H9 (cell line): ENCODE data around the gene CALN1. TPM values are rescaled to one million over a fixed set of nuclear protein-coding genes. Genes with fewer than 3 reads are reported as not detected.

Experiments used
- DNase-seq: peaks from one replicate; pipeline ENCODE4 v3.0.0-alpha.2; 2017
- H2AFZ ChIP-seq: one replicate; pipeline ENCODE4 v1.6.1; 2013; ENCODE audit warnings: mild to moderate bottlenecking, low read length, control low read depth, moderate library complexity
- H2AK5ac ChIP-seq: 2 replicates; pipeline ENCODE4 v1.6.1; 2013; ENCODE audit warnings: low read length, control low read depth, mixed read lengths; ENCODE audit not compliant: insufficient read length
- H2BK120ac ChIP-seq: one replicate; pipeline ENCODE4 v1.6.1; 2013; ENCODE audit warnings: low read depth, mild to moderate bottlenecking, low read length, control low read depth, inconsistent platforms; ENCODE audit not compliant: poor library complexity, severe bottlenecking
- H2BK12ac ChIP-seq: 2 replicates; pipeline ENCODE4 v1.6.1; 2013; ENCODE audit warnings: low read length, control low read depth, mixed read lengths, low read depth; ENCODE audit not compliant: insufficient read length
- H2BK15ac ChIP-seq: 2 replicates; pipeline ENCODE4 v1.6.1; 2013; ENCODE audit warnings: low read depth, low read length, control low read depth
- H2BK20ac ChIP-seq: one replicate; pipeline ENCODE4 v1.6.1; 2013; ENCODE audit warnings: low read depth, mild to moderate bottlenecking, low read length, control low read depth, inconsistent platforms; ENCODE audit not compliant: poor library complexity, severe bottlenecking
- H2BK5ac ChIP-seq: 2 replicates; pipeline ENCODE4 v1.6.1; 2013; ENCODE audit warnings: low read length, control low read depth, mixed read lengths; ENCODE audit not compliant: insufficient read length
- H3K14ac ChIP-seq: 2 replicates; pipeline ENCODE4 v1.6.1; 2013; ENCODE audit warnings: low read length, control low read depth; ENCODE audit not compliant: insufficient read depth
- H3K18ac ChIP-seq: 2 replicates; pipeline ENCODE4 v1.6.1; 2013; ENCODE audit warnings: low read depth, mild to moderate bottlenecking, mixed read lengths, low read length, control low read depth; ENCODE audit not compliant: insufficient read length
- H3K23ac ChIP-seq: 2 replicates; pipeline ENCODE4 v1.6.1; 2013; ENCODE audit warnings: low read length, control low read depth, mixed read lengths, low read depth; ENCODE audit not compliant: insufficient read length
- H3K23me2 ChIP-seq: 2 replicates; pipeline ENCODE4 v1.6.1; 2013; ENCODE audit warnings: low read depth, mild to moderate bottlenecking, mixed read lengths, low read length, control low read depth; ENCODE audit not compliant: insufficient read length, poor library complexity, severe bottlenecking
- H3K27ac ChIP-seq: 2 replicates; pipeline ENCODE4 v1.5.1; 2013; ENCODE audit warnings: low read length, control low read depth, mixed read lengths, low read depth; ENCODE audit not compliant: insufficient read length
- H3K27me3 ChIP-seq: 2 replicates; pipeline ENCODE4 v1.6.1; 2013; ENCODE audit warnings: low read length, control low read depth, inconsistent platforms; ENCODE audit not compliant: insufficient read depth
- H3K4ac ChIP-seq: 2 replicates; pipeline ENCODE4 v1.6.1; 2013; ENCODE audit warnings: low read depth, mild to moderate bottlenecking, control low read depth, inconsistent platforms, low read length, moderate library complexity
- H3K4me1 ChIP-seq: 2 replicates; pipeline ENCODE4 v1.6.1; 2013; ENCODE audit warnings: low read length, control low read depth, inconsistent platforms; ENCODE audit not compliant: insufficient read depth
- H3K4me2 ChIP-seq: 2 replicates; pipeline ENCODE4 v1.6.1; 2013; ENCODE audit warnings: low read length, control low read depth, mixed read lengths; ENCODE audit not compliant: insufficient read length, insufficient read depth
- H3K56ac ChIP-seq: 2 replicates; pipeline ENCODE4 v1.6.1; 2013; ENCODE audit warnings: low read depth, mild to moderate bottlenecking, mixed read lengths, low read length, control low read depth; ENCODE audit not compliant: insufficient read length
- H3K79me1 ChIP-seq: 2 replicates; pipeline ENCODE4 v1.6.1; 2013; ENCODE audit warnings: low read depth, mild to moderate bottlenecking, moderate library complexity, low read length, control low read depth, inconsistent platforms; ENCODE audit not compliant: insufficient read depth, poor library complexity, severe bottlenecking
- H3K79me2 ChIP-seq: 2 replicates; pipeline ENCODE4 v1.6.1; 2013; ENCODE audit warnings: low read length, control low read depth, inconsistent platforms; ENCODE audit not compliant: insufficient read depth
- H3K9ac ChIP-seq: 2 replicates; pipeline ENCODE4 v1.6.1; 2013; ENCODE audit warnings: low read length, control low read depth, mixed read lengths; ENCODE audit not compliant: insufficient read length; ENCODE audit errors: extremely low read depth
- H3K9me3 ChIP-seq: one replicate; pipeline ENCODE4 v1.6.1; 2013; ENCODE audit warnings: low read depth, low read length, inconsistent platforms; ENCODE audit not compliant: control insufficient read depth
- H3T11ph ChIP-seq: one replicate; pipeline ENCODE4 v1.6.1; 2013; ENCODE audit warnings: mild to moderate bottlenecking, low read length, control low read depth, inconsistent platforms
- H4K20me1 ChIP-seq: one replicate; pipeline ENCODE4 v1.6.1; 2013; ENCODE audit not compliant: control insufficient read depth, insufficient read length, insufficient read depth
- H4K5ac ChIP-seq: 2 replicates; pipeline ENCODE4 v1.6.1; 2013; ENCODE audit warnings: low read depth, mild to moderate bottlenecking, mixed read lengths, low read length, control low read depth; ENCODE audit not compliant: insufficient read length
- H4K8ac ChIP-seq: replicated peaks from 2 replicates; pipeline ENCODE4 v1.6.1; 2013; ENCODE audit warnings: low read length, control low read depth, mixed read lengths, low read depth; ENCODE audit not compliant: insufficient read length
- H4K91ac ChIP-seq: 2 replicates; pipeline ENCODE4 v1.6.1; 2013; ENCODE audit warnings: low read depth, mild to moderate bottlenecking, moderate library complexity, mixed read lengths, low read length, control low read depth; ENCODE audit not compliant: insufficient read length
- H3K27ac Mint-ChIP-seq, 3 experiments: 2 replicates in 2 of 3; 3 replicates in 1 of 3; pipeline ENCODE4 v1.8.0; 2020 to 2021; ENCODE audit warnings: mixed read lengths in 3 of 3, mild to moderate bottlenecking in 1 of 3, moderate library complexity in 1 of 3
- H3K27me3 Mint-ChIP-seq: 2 replicates; pipeline ENCODE4 v1.8.0; 2021; ENCODE audit warnings: low read depth, mild to moderate bottlenecking, moderate library complexity, mixed read lengths
- H3K36me3 Mint-ChIP-seq, 3 experiments: 2 replicates in 2 of 3; 3 replicates in 1 of 3; pipeline ENCODE4 v1.8.0; 2020 to 2021; ENCODE audit warnings: low read depth in 3 of 3, mixed read lengths in 3 of 3; ENCODE audit not compliant: insufficient read depth in 1 of 3
- H3K4me1 Mint-ChIP-seq, 2 experiments: 2 replicates each; pipeline ENCODE4 v1.8.0; 2020; ENCODE audit warnings: mixed read lengths in 2 of 2
- H3K4me3 Mint-ChIP-seq, 2 experiments: 2 replicates in 1 of 2; 3 replicates in 1 of 2; pipeline ENCODE4 v1.8.0; 2020 to 2021; ENCODE audit warnings: mild to moderate bottlenecking in 2 of 2, mixed read lengths in 2 of 2, moderate library complexity in 1 of 2
- H3K9me3 Mint-ChIP-seq, 2 experiments: 2 replicates in 1 of 2; 3 replicates in 1 of 2; pipeline ENCODE4 v1.8.0; 2020; ENCODE audit warnings: mild to moderate bottlenecking in 2 of 2, mixed read lengths in 2 of 2, moderate library complexity in 1 of 2
- WGBS: extraction: QIAGEN DNeasy Blood & Tissue Kit; methylation state at CpG from one replicate; pipeline ENCODE4 v1.1.7; 2013; ENCODE audit warnings: missing lambda C conversion rate, low lambda C conversion rate, mixed read lengths; ENCODE audit not compliant: insufficient read length; ENCODE audit errors: extremely low coverage; 5-methylcytosine and 5-hydroxymethylcytosine counted together
- total RNA-seq: library from RNA; stranded (reverse); gene quantifications from 2 replicates; pipeline ENCODE4 v1.2.1, GENCODE V29; 2021
- TF ChIP-seq, protein P1 (sequence below): fragments of 200-600 bp; sonication (generic); conservative IDR thresholded peaks from 3 replicates; pipeline ENCODE4 v1.8.0; 2021; ENCODE audit warnings: antibody characterized with exemption, mild to moderate bottlenecking

CALN1 gene
- total RNA-seq, 1 experiment from 2014 or later: 2.8 TPM

DNA sequence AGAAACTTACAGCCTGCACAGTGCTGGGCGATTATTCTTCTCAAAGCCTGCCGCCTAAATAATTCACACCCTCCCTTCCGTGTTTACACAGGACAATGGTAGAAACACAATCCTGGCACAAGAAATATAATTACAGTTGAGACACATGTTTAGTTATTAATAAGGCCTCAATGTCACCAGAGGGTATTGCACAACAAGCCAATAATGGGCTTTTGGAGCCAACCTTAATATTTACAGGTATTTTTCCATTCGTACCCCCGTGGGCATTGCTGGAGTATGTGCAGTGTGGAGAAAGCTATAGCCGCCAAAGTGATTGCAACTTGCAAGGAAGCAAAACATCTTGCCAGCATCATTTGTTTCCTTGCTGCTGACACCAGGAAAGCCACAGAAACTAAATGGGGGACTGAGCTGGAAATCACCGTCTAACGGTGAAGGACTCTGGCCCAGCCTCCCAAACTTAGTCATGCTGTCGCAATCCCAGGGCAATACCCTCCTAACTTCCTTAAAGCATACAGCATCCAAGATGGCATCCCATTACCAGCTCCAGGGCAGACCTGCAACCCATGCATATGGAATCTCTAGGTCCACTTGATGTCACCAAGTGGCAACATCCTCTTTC lies 8.6 kb downstream of the CALN1 start:
- Mint-ChIP-seq H3K27me3 (peaks cover 11% of the 10 kb centered on the region), H3K36me3 (no peaks in the 10 kb centered on the region; a peak in 2 of 7 replicates), H3K9me3 (no peaks in the 10 kb centered on the region; a peak in 1 of 5 replicates), H3K4me3 (no peak overlapping the region), H3K27ac (no peak overlapping the region), H3K4me1 (no peaks in the 10 kb centered on the region)
- Histone ChIP-seq H4K8ac (no peak overlapping the region), H3K23me2 (no peaks in the 10 kb centered on the region), H3K23ac (no peak overlapping the region), H4K91ac (no peak overlapping the region), H2BK20ac (no peak overlapping the region), H2AK5ac (no peak overlapping the region), H3K79me1 (no peaks in the 10 kb centered on the region), H3K79me2 (no peaks in the 10 kb centered on the region), H3K9me3 (no peaks in the 10 kb centered on the region), H2AFZ (no peak overlapping the region), H3K9ac (no peak overlapping the region), H3K27me3 (no peaks in the 10 kb centered on the region), H3K4me2 (no peak overlapping the region), H3K18ac (no peak overlapping the region), H3K4ac (no peak overlapping the region), H3K4me1 (no peaks in the 10 kb centered on the region), H4K20me1 (no peaks in the 10 kb centered on the region), H2BK12ac (no peak overlapping the region), H2BK120ac (no peak overlapping the region), H2BK15ac (no peak overlapping the region), H3K56ac (no peak overlapping the region), H3T11ph (no peak overlapping the region), H4K5ac (no peak overlapping the region), H3K27ac (no peak overlapping the region), H3K14ac (no peak overlapping the region; the same call in 1 of the 2 replicates), H2BK5ac (no peak overlapping the region)
- no CpG with 5 or more reads among the region's 9 CpGs for WGBS
- no peak for DNase-seq
- TF ChIP-seq, protein P1, sequence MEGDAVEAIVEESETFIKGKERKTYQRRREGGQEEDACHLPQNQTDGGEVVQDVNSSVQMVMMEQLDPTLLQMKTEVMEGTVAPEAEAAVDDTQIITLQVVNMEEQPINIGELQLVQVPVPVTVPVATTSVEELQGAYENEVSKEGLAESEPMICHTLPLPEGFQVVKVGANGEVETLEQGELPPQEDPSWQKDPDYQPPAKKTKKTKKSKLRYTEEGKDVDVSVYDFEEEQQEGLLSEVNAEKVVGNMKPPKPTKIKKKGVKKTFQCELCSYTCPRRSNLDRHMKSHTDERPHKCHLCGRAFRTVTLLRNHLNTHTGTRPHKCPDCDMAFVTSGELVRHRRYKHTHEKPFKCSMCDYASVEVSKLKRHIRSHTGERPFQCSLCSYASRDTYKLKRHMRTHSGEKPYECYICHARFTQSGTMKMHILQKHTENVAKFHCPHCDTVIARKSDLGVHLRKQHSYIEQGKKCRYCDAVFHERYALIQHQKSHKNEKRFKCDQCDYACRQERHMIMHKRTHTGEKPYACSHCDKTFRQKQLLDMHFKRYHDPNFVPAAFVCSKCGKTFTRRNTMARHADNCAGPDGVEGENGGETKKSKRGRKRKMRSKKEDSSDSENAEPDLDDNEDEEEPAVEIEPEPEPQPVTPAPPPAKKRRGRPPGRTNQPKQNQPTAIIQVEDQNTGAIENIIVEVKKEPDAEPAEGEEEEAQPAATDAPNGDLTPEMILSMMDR: no peak
